Breast epithelium (tissue), 4 donors: Measurements from ENCODE around the gene PPP1R37. TPM values are rescaled to one million over a fixed set of nuclear protein-coding genes. Genes with fewer than 3 reads are reported as not detected.
A peak's percentile ranks its signal among the peaks of the same experiment; 100 is the strongest.

Experiments
- DNase-seq, 2 donors: peaks; one replicate each; pipeline ENCODE4 v3.0.0-alpha.2; 2019; ENCODE audit warnings: low spot score in 2 of 2
- H3K27ac ChIP-seq, 2 donors: fragments of 200-600 bp; sonication (generic) in 1 of 2; one replicate each; pipeline ENCODE4 v1.5.1; 2016 to 2019; ENCODE audit warnings: mild to moderate bottlenecking in 1 of 2
- H3K27me3 ChIP-seq, 2 donors: fragments of 200-600 bp; sonication (generic) in 1 of 2; one replicate each; pipeline versions ENCODE4 v1.5.1 to v1.6.0; 2017 to 2019; ENCODE audit warnings: control low read depth in 1 of 2, mild to moderate bottlenecking in 1 of 2
- H3K36me3 ChIP-seq: fragments of 200-600 bp; one replicate; pipeline ENCODE4 v1.5.1; 2019
- H3K4me1 ChIP-seq, 2 donors: fragments of 200-600 bp; sonication (generic); one replicate each; pipeline ENCODE4 v1.5.1; 2016 to 2019; ENCODE audit warnings: control low read depth in 1 of 2
- H3K4me3 ChIP-seq, 3 donors: fragments of 200-600 bp; sonication (generic); 1 replicate in 2 of 3; 2 replicates in 1 of 3; pipeline ENCODE4 v1.5.1; 2016 to 2019; ENCODE audit warnings: mild to moderate bottlenecking in 3 of 3, moderate library complexity in 2 of 3
- H3K9me3 ChIP-seq, 2 donors: fragments of 200-600 bp; sonication (generic) in 1 of 2; one replicate each; pipeline ENCODE4 v1.5.1; 2016 to 2019; ENCODE audit warnings: control low read depth in 1 of 2
- CTCF ChIP-seq, 3 donors: fragments of 450-650 bp; IDR thresholded peaks; one replicate each; pipeline ENCODE4 v1.5.1; 2016 to 2017; ENCODE audit warnings: antibody characterized with exemption in 3 of 3, mild to moderate bottlenecking in 3 of 3, moderate library complexity in 3 of 3
- POLR2A ChIP-seq: fragments of 450-650 bp; IDR thresholded peaks from one replicate; pipeline ENCODE4 v1.6.1; 2016; ENCODE audit warnings: antibody characterized with exemption, mild to moderate bottlenecking, moderate library complexity
- POLR2AphosphoS5 ChIP-seq, 3 donors: sonication (generic); formaldehyde crosslinking; IDR thresholded peaks; one replicate each; pipeline ENCODE4 v1.6.1; 2017; ENCODE audit warnings: antibody characterized with exemption in 3 of 3
- intact Hi-C: fragments of 100-400 bp; cut with DNase I; formaldehyde crosslinking; loops from one replicate; pipeline ENCODE4 v1.15.1; 2023; ENCODE audit warnings: low total_unique reads
- total RNA-seq, 3 donors: library from RNA; depleted of rRNA; stranded (reverse); fragments of >200 nt; gene quantifications; one replicate each; pipeline ENCODE4 v1.1.0, GENCODE V29; 2016

PPP1R37 gene
- total RNA-seq, 3 donors from 2014 or later, result 18.6 to 50.8 (median 33.8) TPM

DNA sequence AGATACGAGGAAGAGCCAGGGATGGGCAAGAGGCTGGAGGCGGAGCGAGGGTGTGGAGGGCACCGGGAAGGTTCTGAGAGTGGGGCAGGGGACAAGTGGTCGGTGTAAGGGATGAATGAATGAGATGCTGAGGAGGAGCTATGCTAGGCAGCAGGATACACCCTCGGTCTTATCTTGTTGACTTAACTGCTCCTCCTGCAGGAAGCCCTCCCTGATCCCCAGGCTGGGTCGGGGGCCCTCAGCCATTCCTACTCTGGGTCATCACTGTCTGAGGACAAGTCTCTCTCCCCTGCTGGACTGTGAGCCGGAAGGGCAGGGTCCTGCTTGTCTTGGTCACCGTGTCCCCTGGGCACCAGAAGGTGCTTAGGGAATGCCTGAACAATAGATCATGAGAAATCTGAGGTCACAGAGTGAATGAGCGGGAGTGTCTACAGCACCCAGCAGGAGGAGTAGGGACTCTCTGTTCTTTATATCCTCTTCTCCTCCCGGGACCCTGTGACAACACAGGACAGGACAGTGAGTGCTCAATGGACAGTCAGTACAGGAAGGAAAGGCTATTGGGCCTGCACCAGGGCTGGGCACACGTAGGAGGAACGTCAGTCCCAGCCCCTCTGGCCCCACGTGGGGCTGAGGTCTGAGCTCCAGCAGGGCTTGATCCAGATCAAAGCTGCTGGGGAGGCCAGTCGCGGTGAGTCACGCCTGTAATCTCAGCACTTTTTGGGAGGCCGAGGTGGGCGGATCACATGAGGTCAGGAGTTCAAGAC, 61.3 kb downstream of the PPP1R37 start:
- peaks cover 2 to 14% of the 10 kb centered on the region in 2 donors for H3K27me3 ChIP-seq
- H3K27ac ChIP-seq, result no peak overlapping the region
- intact Hi-C loops, result no loop called here
- H3K9me3 ChIP-seq, result no peaks in the 10 kb centered on the region
- DNase-seq, result no peak
- peaks cover 19% of the 10 kb centered on the region in 2 donors for H3K4me1 ChIP-seq
- H3K4me3 ChIP-seq, result peak overlapping the region; percentile 18 to 64 (median 46)
- TF ChIP-seq POLR2A (no peak), CTCF (IDR thresholded peaks at IDR 0.05) (no peak), POLR2AphosphoS5 (IDR thresholded peaks at IDR 0.05) (no peak)
- H3K36me3 ChIP-seq, result no peaks in the 10 kb centered on the region

GRCh38 chr19:45156011-45156630, 63.1 kb downstream of the PPP1R37 start:
- TF ChIP-seq CTCF (IDR thresholded peaks at IDR 0.05), result no peak
- TF ChIP-seq POLR2AphosphoS5 (IDR thresholded peaks at IDR 0.05), result no peak
- no peak for TF ChIP-seq POLR2A
- no peak overlapping the region for H3K27ac ChIP-seq
- peaks cover 2 to 14% of the 10 kb centered on the region in 2 donors for H3K27me3 ChIP-seq
- H3K36me3 ChIP-seq, result no peaks in the 10 kb centered on the region
- DNase-seq, result no peak
- peaks cover 19 to 22% of the 10 kb centered on the region in 2 donors for H3K4me1 ChIP-seq
- intact Hi-C loops, result no loop called here
- no peaks in the 10 kb centered on the region for H3K9me3 ChIP-seq
- no peak overlapping the region for H3K4me3 ChIP-seq

DNA sequence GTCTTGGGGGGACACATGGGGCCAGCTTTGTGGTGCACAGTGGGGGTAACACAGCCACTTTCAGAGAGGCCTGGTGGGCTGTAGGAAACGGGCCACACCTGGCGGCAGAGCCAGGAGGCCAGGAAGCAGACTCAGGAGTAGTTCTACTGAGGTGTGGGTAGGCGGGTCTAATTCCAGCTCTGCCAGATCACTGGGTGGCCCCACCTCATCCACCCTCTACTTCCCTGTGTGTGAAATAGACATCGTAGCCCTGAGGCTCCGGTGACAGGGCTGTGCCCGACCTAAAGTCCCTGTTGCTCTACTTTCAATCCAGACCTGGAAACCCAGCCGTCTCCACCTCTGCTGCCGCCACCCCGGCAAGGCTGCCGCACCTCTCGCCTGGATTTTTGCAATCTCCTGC, 63.8 kb downstream of the PPP1R37 start:
- no peak for TF ChIP-seq POLR2AphosphoS5 (IDR thresholded peaks at IDR 0.05)
- H3K4me1 ChIP-seq, result peaks cover 26 to 27% of the 10 kb centered on the region in 2 donors
- intact Hi-C loops, result no loop called here
- no peak overlapping the region for H3K27ac ChIP-seq
- no peaks in the 10 kb centered on the region for H3K9me3 ChIP-seq
- no peak overlapping the region for H3K4me3 ChIP-seq
- H3K27me3 ChIP-seq, result peaks cover 2 to 12% of the 10 kb centered on the region in 2 donors
- no peak for DNase-seq
- H3K36me3 ChIP-seq, result no peaks in the 10 kb centered on the region

DNA sequence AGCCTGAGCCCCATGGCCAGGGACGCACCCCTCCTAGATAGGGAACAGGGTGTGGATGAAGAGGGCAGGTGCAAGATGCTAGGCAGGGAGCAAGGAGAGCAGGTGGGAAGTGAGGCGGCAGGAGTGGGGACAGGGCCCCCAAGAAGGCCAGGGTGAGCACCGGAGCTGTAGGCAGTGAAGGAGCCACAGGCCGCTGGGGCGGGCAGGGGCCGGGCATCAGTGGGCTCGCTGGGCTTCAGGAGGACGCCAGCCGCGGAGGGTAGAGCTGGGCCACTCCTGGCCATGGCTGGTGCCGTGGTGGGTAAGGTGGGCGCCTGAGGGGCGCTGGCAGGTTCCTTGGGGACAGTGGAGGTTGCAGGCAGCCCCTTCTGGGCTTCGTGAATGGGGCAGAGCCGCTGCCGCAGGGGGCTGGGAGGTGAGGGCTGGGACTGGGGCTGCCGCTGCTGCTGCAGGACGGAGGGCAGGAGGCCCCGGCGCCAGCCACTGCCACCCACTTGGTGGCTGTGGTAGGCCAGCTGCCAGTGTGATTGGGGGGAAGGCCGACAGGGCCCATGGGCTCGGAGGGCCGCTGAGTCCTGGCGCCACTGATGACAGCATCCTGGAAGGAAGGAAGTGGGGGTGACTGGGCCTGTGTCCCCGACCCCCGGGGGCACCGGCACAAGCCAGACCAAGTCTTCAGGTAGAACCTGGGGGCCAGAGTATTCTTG, 65.7 kb downstream of the PPP1R37 start:
- peaks cover 0 to 7% of the 10 kb centered on the region in 2 donors for H3K27me3 ChIP-seq
- no peaks in the 10 kb centered on the region for H3K9me3 ChIP-seq
- no peak overlapping the region for H3K27ac ChIP-seq
- no peak overlapping the region for H3K4me3 ChIP-seq
- no peak for DNase-seq
- H3K4me1 ChIP-seq, result peaks cover 10 to 21% of the 10 kb centered on the region in 2 donors
- intact Hi-C loops, result no loop called here
- TF ChIP-seq POLR2AphosphoS5 (IDR thresholded peaks at IDR 0.05) (no peak), POLR2A (no peak), CTCF (IDR thresholded peaks at IDR 0.05) (no peak)
- no peaks in the 10 kb centered on the region for H3K36me3 ChIP-seq

GRCh38 chr19:45159210-45159970, 66.4 kb downstream of the PPP1R37 start:
- no peak overlapping the region for H3K27ac ChIP-seq
- no peak overlapping the region for H3K4me3 ChIP-seq
- peaks cover 0 to 7% of the 10 kb centered on the region in 2 donors for H3K27me3 ChIP-seq
- no peaks in the 10 kb centered on the region for H3K9me3 ChIP-seq
- peaks cover 9 to 16% of the 10 kb centered on the region in 2 donors for H3K4me1 ChIP-seq
- intact Hi-C loops, result no loop called here
- no peaks in the 10 kb centered on the region for H3K36me3 ChIP-seq
- no peak for TF ChIP-seq POLR2AphosphoS5 (IDR thresholded peaks at IDR 0.05)
- no peak for TF ChIP-seq POLR2A
- TF ChIP-seq CTCF (IDR thresholded peaks at IDR 0.05), result no peak
- DNase-seq, result no peak
